Tibial artery (tissue), 4 donors: ENCODE results near the gene RAET1E.
"Not testable (repeated sequence)": the region's sequence is repeated elsewhere in the genome, so short reads cannot be mapped to it uniquely, and the experiment has no call there.

ENCODE experiments used
- DNase-seq, 2 donors: peaks; one replicate each; pipeline ENCODE4 v3.0.0-alpha.2; 2019
- H3K27ac ChIP-seq, 2 donors: fragments of 200-600 bp; sonication (generic) in 1 of 2; 1 replicate in 1 of 2; 2 replicates in 1 of 2; pipeline ENCODE4 v1.5.1; 2018 to 2019; ENCODE audit warnings: mild to moderate bottlenecking in 1 of 2
- H3K27me3 ChIP-seq, 2 donors: fragments of 200-600 bp; sonication (generic) in 1 of 2; one replicate each; pipeline versions ENCODE4 v1.5.1 to v1.6.0; 2016 to 2019
- H3K36me3 ChIP-seq, 3 donors: fragments of 200-600 bp; sonication (generic) in 2 of 3; one replicate each; pipeline ENCODE4 v1.5.1; 2016 to 2019; ENCODE audit warnings: mild to moderate bottlenecking in 2 of 3
- H3K4me1 ChIP-seq, 4 donors: fragments of 200-600 bp; sonication (generic) in 2 of 4; 1 replicate in 3 of 4; 2 replicates in 1 of 4; pipeline ENCODE4 v1.5.1; 2016 to 2019
- H3K4me3 ChIP-seq, 2 donors: fragments of 200-600 bp; sonication (generic) in 1 of 2; 1 replicate in 1 of 2; 2 replicates in 1 of 2; pipeline ENCODE4 v1.5.1; 2018 to 2019; ENCODE audit warnings: mild to moderate bottlenecking in 2 of 2
- H3K9me3 ChIP-seq, 3 donors: fragments of 200-600 bp; sonication (generic) in 1 of 3; one replicate each; pipeline ENCODE4 v1.5.1; 2016 to 2019
- CTCF ChIP-seq, 2 experiments: fragments of 200-600 bp in 1 of 2; fragments of 450-650 bp in 1 of 2; IDR thresholded peaks; one replicate each; pipeline ENCODE4 v1.5.1; 2017 to 2019; ENCODE audit warnings: antibody characterized with exemption in 2 of 2, mild to moderate bottlenecking in 1 of 2, moderate library complexity in 1 of 2
- intact Hi-C: fragments of 100-400 bp; cut with DNase I; formaldehyde crosslinking; loops from one replicate; pipeline ENCODE4 v1.15.0; 2023; ENCODE audit warnings: low total_unique reads

RAET1E gene

GRCh38 chr6:149940672-149940982, 42.7 kb upstream of the RAET1E start:
- peak in 1 of 2 donors; percentile 57 for DNase-seq
- H3K36me3 ChIP-seq: no peaks in the 10 kb centered on the region
- peaks cover 19 to 72% of the 10 kb centered on the region in 2 donors for H3K27me3 ChIP-seq
- H3K9me3 ChIP-seq: no peaks in the 10 kb centered on the region
- no peak overlapping the region for H3K4me3 ChIP-seq
- peaks cover 0 to 27% (median 25%) of the 10 kb centered on the region in 4 donors for H3K4me1 ChIP-seq
- no peak for TF ChIP-seq CTCF (IDR thresholded peaks at IDR 0.05)
- no peak overlapping the region for H3K27ac ChIP-seq
- intact Hi-C loops: no loop called here

GRCh38 chr6:149939909-149940671, 42.2 kb upstream of the RAET1E start:
- Histone ChIP-seq H3K27ac (no peak overlapping the region), H3K36me3 (no peaks in the 10 kb centered on the region), H3K4me1 (peaks cover 0 to 27% (median 25%) of the 10 kb centered on the region in 4 donors), H3K27me3 (peaks cover 19 to 77% of the 10 kb centered on the region in 2 donors), H3K9me3 (no peaks in the 10 kb centered on the region), H3K4me3 (no peak overlapping the region)
- DNase-seq: peak in 1 of 2 donors; percentile 41
- no peak for TF ChIP-seq CTCF (IDR thresholded peaks at IDR 0.05)
- intact Hi-C loops: loop anchor here (2.0 kb wide), 1 partner anchor 23 kb away; the partner anchor contains the start of gene ULBP1

- Histone ChIP-seq H3K27ac (no peak overlapping the region), H3K36me3 (no peaks in the 10 kb centered on the region), H3K9me3 (no peaks in the 10 kb centered on the region), H3K4me3 (no peak overlapping the region), H3K4me1 (peaks cover 0 to 27% (median 25%) of the 10 kb centered on the region in 4 donors), H3K27me3 (peaks cover 19 to 85% of the 10 kb centered on the region in 2 donors)
- no peak for DNase-seq
- TF ChIP-seq CTCF (IDR thresholded peaks at IDR 0.05): no peak
- intact Hi-C loops: loop anchor here (2.0 kb wide), 1 partner anchor 23 kb away; the partner anchor contains the start of gene ULBP1
Observed at GRCh38 chr6:149939356-149939648, 41.4 kb upstream of the RAET1E start.

GRCh38 chr6:149938571-149939355, 40.9 kb upstream of the RAET1E start:
- intact Hi-C loops: loop anchor here (2.0 kb wide), 1 partner anchor 24 kb away; the partner anchor contains the start of gene ULBP1
- Histone ChIP-seq H3K4me3 (peak overlapping the region; percentile 4 to 51), H3K27me3 (peaks cover 19 to 89% of the 10 kb centered on the region in 2 donors), H3K27ac (no peak overlapping the region), H3K36me3 (no peaks in the 10 kb centered on the region), H3K9me3 (no peaks in the 10 kb centered on the region), H3K4me1 (peaks cover 0 to 27% (median 25%) of the 10 kb centered on the region in 4 donors)
- peak in 1 of 2 donors; percentile 63 for DNase-seq
- TF ChIP-seq CTCF (IDR thresholded peaks at IDR 0.05): no peak

GRCh38 chr6:149938013-149938570, 40.2 kb upstream of the RAET1E start:
- intact Hi-C loops: loop anchor here (2.0 kb wide), 1 partner anchor 25 kb away; the partner anchor contains the start of gene ULBP1
- Histone ChIP-seq H3K4me1 (peaks cover 0 to 27% (median 25%) of the 10 kb centered on the region in 4 donors), H3K4me3 (peak overlapping the region; percentile 4 to 51), H3K27me3 (peaks cover 19 to 93% of the 10 kb centered on the region in 2 donors)
- not testable (repeated sequence) for H3K27ac ChIP-seq, H3K36me3 ChIP-seq, DNase-seq, H3K9me3 ChIP-seq
